Osteoblast (primary cell): ENCODE measurements around the gene SLC34A1. TPM values are rescaled to one million over a fixed set of nuclear protein-coding genes. Genes with fewer than 3 reads are reported as not detected.

ENCODE experiments used
- DNase-seq: peaks from one replicate; pipeline ENCODE4 v3.0.0; 2011; ENCODE audit warnings: low spot score, mixed read lengths; ENCODE audit not compliant: insufficient read length; ENCODE audit errors: missing footprints
- H2AFZ ChIP-seq: 2 replicates; pipeline ENCODE4 v1.6.0; 2011; ENCODE audit warnings: mild to moderate bottlenecking, low read length
- H3K27ac ChIP-seq: 2 replicates; pipeline ENCODE4 v1.5.1; 2011; ENCODE audit warnings: mild to moderate bottlenecking, low read depth, low read length, moderate library complexity
- H3K27me3 ChIP-seq: 2 replicates; pipeline ENCODE4 v1.6.0; 2012; ENCODE audit warnings: mild to moderate bottlenecking, control low read depth, inconsistent platforms, low read length, moderate library complexity; ENCODE audit not compliant: insufficient read depth
- H3K36me3 ChIP-seq: 2 replicates; pipeline ENCODE4 v1.5.1; 2011; ENCODE audit warnings: mild to moderate bottlenecking, low read length, control low read depth, moderate library complexity; ENCODE audit not compliant: insufficient read depth
- H3K4me1 ChIP-seq: 2 replicates; pipeline ENCODE4 v1.5.1; 2011; ENCODE audit warnings: mild to moderate bottlenecking, low read length, control low read depth, moderate library complexity; ENCODE audit not compliant: insufficient read depth
- H3K4me2 ChIP-seq: 2 replicates; pipeline ENCODE4 v1.6.0; 2011; ENCODE audit warnings: mild to moderate bottlenecking, low read length; ENCODE audit not compliant: insufficient read depth
- H3K4me3 ChIP-seq: fragments of 200-600 bp; sonication (generic); 3 replicates; pipeline ENCODE4 v1.5.1; 2012; ENCODE audit warnings: mild to moderate bottlenecking, low read length, inconsistent platforms; ENCODE audit not compliant: insufficient read depth
- H3K79me2 ChIP-seq: 2 replicates; pipeline ENCODE4 v1.6.0; 2012; ENCODE audit warnings: mild to moderate bottlenecking, low read length, control low read depth, inconsistent platforms; ENCODE audit not compliant: insufficient read depth
- H3K9me3 ChIP-seq: 2 replicates; pipeline ENCODE4 v1.5.1; 2011; ENCODE audit warnings: low read depth, low read length, control low read depth
- H4K20me1 ChIP-seq: 2 replicates; pipeline ENCODE4 v1.6.0; 2012; ENCODE audit warnings: mild to moderate bottlenecking, low read length, control low read depth; ENCODE audit not compliant: insufficient read depth
- total RNA-seq: library from RNA; depleted of rRNA; stranded (reverse); fragments of >200 nt; gene quantifications from 2 replicates; pipeline ENCODE4 v1.2.3, GENCODE V29; 2012
- TF ChIP-seq, protein P1 (sequence below): IDR thresholded peaks from 2 replicates; pipeline ENCODE4 v1.5.1; 2011; ENCODE audit warnings: mild to moderate bottlenecking, low read depth, low read length, moderate library complexity; ENCODE audit errors: extremely low read depth

SLC34A1 gene
- total RNA-seq, 1 donor = not detected

DNA sequence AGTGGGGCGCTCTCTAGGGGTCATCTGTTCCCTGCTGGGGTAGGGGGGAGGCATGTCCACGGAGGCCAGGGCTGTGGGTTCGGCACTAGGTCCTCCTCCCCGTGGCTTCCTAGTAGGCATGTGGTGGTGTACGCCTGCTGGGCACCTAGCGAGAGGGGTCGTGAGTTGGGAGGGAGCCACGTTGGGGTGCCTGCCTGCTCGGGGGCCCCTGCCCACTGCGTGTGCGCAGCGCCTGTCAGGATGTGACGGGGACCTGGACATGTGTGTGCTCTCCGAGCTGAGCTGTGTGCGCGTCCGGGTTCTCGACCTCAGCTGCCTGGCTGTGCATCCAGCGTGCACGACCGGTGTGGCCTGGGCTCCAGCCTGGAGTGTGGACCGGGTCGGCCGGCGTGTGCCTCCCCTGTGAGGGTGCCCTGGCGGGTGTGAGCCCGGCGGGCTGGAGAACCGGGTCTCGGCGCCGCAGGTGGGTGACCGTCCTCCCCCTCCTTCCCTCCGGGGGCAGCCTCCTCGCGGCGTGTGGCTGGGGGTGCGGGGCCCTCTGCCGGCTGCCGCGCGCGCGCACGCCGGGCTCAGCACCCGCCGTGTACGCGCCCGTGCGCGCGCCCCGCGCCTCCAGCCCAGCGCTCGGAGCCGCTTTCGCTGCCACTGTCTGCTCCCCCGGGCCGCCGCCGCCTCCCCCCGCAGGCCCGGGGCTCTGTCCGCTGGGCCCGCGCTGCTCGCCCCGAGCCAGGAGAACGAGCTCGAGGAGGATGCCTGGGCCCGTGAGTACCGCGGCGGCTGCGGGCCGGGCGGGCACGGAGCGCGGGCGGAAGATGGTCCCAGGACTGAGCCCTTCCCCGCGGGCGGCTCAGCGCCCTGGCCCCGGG, 62.2 kb downstream of the SLC34A1 start, which contains the start of gene PRR7:
PRR7 (plus strand) TSS at position 615 of the 866 bp plus-strand sequence. CDS start 8,254 bp downstream, outside the sequence.
- Histone ChIP-seq H2AFZ (peak within 1 kb of the TSS; percentile 85), H3K4me2 (peak within 1 kb of the TSS; percentile 97), H3K27me3 (no peaks in the 10 kb centered on the region), H3K4me3 (peak within 1 kb of the TSS; percentile 82), H4K20me1 (peaks cover 30% of the 10 kb centered on the region), H3K79me2 (peaks cover 15% of the 10 kb centered on the region), H3K27ac (peak within 1 kb of the TSS; percentile 25), H3K36me3 (no peaks in the 10 kb centered on the region), H3K9me3 (no peaks in the 10 kb centered on the region), H3K4me1 (peaks cover 18% of the 10 kb centered on the region)
- TF ChIP-seq, protein P1, sequence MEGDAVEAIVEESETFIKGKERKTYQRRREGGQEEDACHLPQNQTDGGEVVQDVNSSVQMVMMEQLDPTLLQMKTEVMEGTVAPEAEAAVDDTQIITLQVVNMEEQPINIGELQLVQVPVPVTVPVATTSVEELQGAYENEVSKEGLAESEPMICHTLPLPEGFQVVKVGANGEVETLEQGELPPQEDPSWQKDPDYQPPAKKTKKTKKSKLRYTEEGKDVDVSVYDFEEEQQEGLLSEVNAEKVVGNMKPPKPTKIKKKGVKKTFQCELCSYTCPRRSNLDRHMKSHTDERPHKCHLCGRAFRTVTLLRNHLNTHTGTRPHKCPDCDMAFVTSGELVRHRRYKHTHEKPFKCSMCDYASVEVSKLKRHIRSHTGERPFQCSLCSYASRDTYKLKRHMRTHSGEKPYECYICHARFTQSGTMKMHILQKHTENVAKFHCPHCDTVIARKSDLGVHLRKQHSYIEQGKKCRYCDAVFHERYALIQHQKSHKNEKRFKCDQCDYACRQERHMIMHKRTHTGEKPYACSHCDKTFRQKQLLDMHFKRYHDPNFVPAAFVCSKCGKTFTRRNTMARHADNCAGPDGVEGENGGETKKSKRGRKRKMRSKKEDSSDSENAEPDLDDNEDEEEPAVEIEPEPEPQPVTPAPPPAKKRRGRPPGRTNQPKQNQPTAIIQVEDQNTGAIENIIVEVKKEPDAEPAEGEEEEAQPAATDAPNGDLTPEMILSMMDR = no peak
- peak; percentile 100 for DNase-seq

DNA sequence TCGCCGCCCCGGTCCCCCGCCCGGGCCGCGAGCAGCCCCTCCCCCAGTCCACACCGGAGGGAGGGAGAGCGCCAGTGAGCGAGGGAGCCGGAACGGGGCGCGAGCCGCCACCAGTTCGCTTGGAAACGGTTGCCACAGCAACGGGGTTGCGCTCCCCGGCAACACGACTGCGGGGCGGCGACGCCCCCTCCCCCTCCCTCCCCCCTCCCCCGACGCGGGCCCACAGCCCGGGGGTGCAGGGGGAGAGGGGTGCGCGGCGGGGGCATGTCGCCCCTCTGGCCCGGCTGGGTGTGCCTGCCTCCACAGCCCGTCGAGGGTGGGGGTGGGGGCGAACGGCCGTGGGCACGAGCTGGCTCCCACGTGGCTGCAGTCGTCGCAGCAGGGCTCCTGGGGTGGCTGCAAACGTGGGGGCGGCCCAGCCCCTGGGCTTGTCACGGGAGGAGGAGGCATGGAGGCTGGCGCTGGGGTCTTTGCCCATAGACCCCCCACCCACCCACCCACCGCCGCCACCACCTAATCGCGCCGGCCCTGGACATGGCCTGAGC, 62.9 kb downstream of the SLC34A1 start:
- peak; percentile 96 for DNase-seq
- Histone ChIP-seq H3K27ac (peak overlapping the region; percentile 25), H3K36me3 (peaks cover 5% of the 10 kb centered on the region)

DNA sequence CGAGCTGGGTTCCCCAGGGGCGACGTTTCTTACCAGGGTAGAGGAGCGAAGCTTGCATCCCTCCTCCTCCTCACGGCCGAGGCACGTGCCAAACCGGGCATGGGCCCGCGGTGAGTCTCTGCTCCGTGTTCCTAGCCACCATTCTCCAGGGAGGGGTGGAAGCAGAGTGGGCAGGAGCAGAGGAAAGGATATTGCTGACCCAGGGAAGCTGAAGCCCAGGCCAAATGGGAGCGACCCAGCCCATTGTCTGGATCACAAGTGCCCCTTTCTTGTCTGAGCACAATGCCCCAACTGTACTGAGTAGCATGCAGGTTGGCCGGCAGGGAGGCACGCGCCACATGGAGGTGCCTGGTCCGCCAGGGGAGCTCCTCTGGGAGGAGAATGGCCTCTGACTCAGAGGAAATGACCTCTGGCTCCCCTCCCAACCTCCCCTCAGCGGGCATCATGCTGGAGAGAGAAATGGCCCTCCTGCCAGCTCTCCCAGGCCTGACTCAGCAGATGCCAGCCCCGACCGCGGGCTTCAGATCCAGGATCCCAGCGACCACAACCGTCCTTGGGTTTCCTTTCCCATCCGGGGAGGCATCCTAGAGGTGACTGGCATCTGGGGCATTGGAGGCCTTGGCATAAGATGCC, 63.5 kb downstream of the SLC34A1 start:
- peaks cover 7% of the 10 kb centered on the region for H3K36me3 ChIP-seq
- TF ChIP-seq, protein P1 = no peak
- peak; percentile 99 for DNase-seq
- H3K4me3 ChIP-seq = peak overlapping the region; percentile 82
- H3K9me3 ChIP-seq = no peaks in the 10 kb centered on the region
- no peak overlapping the region for H2AFZ ChIP-seq
- H3K4me2 ChIP-seq = peak overlapping the region; percentile 97
- peak overlapping the region; percentile 25 for H3K27ac ChIP-seq
- peaks cover 18% of the 10 kb centered on the region for H3K4me1 ChIP-seq
- peaks cover 40% of the 10 kb centered on the region for H4K20me1 ChIP-seq
- H3K27me3 ChIP-seq = no peaks in the 10 kb centered on the region
- H3K79me2 ChIP-seq = peaks cover 15% of the 10 kb centered on the region

More for the DNA sequence above, 62.9 kb downstream of the SLC34A1 start:
- Histone ChIP-seq H4K20me1 (peaks cover 34% of the 10 kb centered on the region), H3K4me2 (peak overlapping the region; percentile 97), H3K9me3 (no peaks in the 10 kb centered on the region), H3K27me3 (no peaks in the 10 kb centered on the region), H3K79me2 (peaks cover 15% of the 10 kb centered on the region), H2AFZ (no peak overlapping the region), H3K4me3 (peak overlapping the region; percentile 82), H3K4me1 (peaks cover 18% of the 10 kb centered on the region)
- TF ChIP-seq, protein P1 = no peak

Other genes with a start within 250 kb of the SLC34A1 start
- gene RAB24, start 80.7 kb upstream of the SLC34A1 start, total RNA-seq = 21.5 and 22.8 TPM in 2 replicates
- gene PRELID1, start 80.6 kb upstream of the SLC34A1 start, total RNA-seq = 69.5 and 82.2 TPM in 2 replicates
- 2.7 and 3.3 TPM in 2 replicates for gene MXD3, start 72.5 kb upstream of the SLC34A1 start, total RNA-seq
- 295 and 356 TPM in 2 replicates for gene LMAN2, start 32.8 kb upstream of the SLC34A1 start, total RNA-seq
- 7.4 and 9.4 TPM in 2 replicates for gene RGS14, start 26.5 kb upstream of the SLC34A1 start, total RNA-seq
- not detected in 2 replicates for gene PFN3, start 16.2 kb downstream of the SLC34A1 start, total RNA-seq
- not detected in 2 replicates for gene F12, start 25.1 kb downstream of the SLC34A1 start, total RNA-seq
- gene GRK6, start 42.2 kb downstream of the SLC34A1 start, total RNA-seq = 18.3 and 19.2 TPM in 2 replicates
- gene PRR7, start 62.4 kb downstream of the SLC34A1 start, total RNA-seq = 10.0 and 12.7 TPM in 2 replicates
- 121 and 139 TPM in 2 replicates for gene DBN1, start 89.2 kb downstream of the SLC34A1 start, total RNA-seq
- 157 and 159 TPM in 2 replicates for gene PDLIM7, start 113.2 kb downstream of the SLC34A1 start, total RNA-seq
- 1.1 and 1.5 TPM in 2 replicates for gene DOK3, start 125.4 kb downstream of the SLC34A1 start, total RNA-seq
- 49.5 and 68.4 TPM in 2 replicates for gene DDX41, start 132.5 kb downstream of the SLC34A1 start, total RNA-seq
- gene FAM193B, start 170.1 kb downstream of the SLC34A1 start, total RNA-seq = 29.2 and 32.6 TPM in 2 replicates
- 93.4 and 96.6 TPM in 2 replicates for gene TMED9, start 207.8 kb downstream of the SLC34A1 start, total RNA-seq
- 25.6 and 26.8 TPM in 2 replicates for gene B4GALT7, start 215.7 kb downstream of the SLC34A1 start, total RNA-seq